HG02884 (cell line): Measurements from ENCODE around the gene C6orf58.

Experiments used
- ATAC-seq: cut with Tn5 transposase; IDR thresholded peaks from one replicate; pipeline ENCODE4 v1.9.1; 2021; ENCODE audit warnings: mild to moderate bottlenecking, moderate library complexity; ENCODE audit not compliant: unreplicated experiment

C6orf58 gene

GRCh38 chr6:127576874-127577273 lies at the start of gene C6orf58:
TSS of gene C6orf58 (plus strand) at chr6:127577174. CDS start at chr6:127577186, 12 bp downstream.
- ATAC-seq: no peak

GRCh38 chr6:127533011-127533410 lies 44.0 kb upstream of the C6orf58 start:
- no peak for ATAC-seq

- no peak for ATAC-seq
These were observed 43.2 kb upstream of the C6orf58 start for GRCh38 chr6:127533736-127534135.

GRCh38 chr6:127538750-127539264 lies 38.2 kb upstream of the C6orf58 start:
- ATAC-seq: no peak

- ATAC-seq: no peak
These were observed 37.7 kb upstream of the C6orf58 start for GRCh38 chr6:127539272-127539671.

GRCh38 chr6:127547215-127547614 lies 29.8 kb upstream of the C6orf58 start:
- ATAC-seq: no peak

GRCh38 chr6:127547904-127548649 lies 28.9 kb upstream of the C6orf58 start:
- ATAC-seq: no peak

GRCh38 chr6:127550403-127550802 lies 26.6 kb upstream of the C6orf58 start:
- no peak for ATAC-seq

- no peak for ATAC-seq
These were observed 22.5 kb upstream of the C6orf58 start for GRCh38 chr6:127554435-127555006.

- no peak for ATAC-seq
These were observed 15.3 kb upstream of the C6orf58 start for GRCh38 chr6:127561660-127562059.

- no peak for ATAC-seq
These were observed 12.2 kb upstream of the C6orf58 start for GRCh38 chr6:127564761-127565160.

- no peak for ATAC-seq
These were observed 10.9 kb upstream of the C6orf58 start for GRCh38 chr6:127566119-127566518.

GRCh38 chr6:127566651-127567050 lies 10.3 kb upstream of the C6orf58 start:
- no peak for ATAC-seq

GRCh38 chr6:127567476-127567875 lies 9.5 kb upstream of the C6orf58 start:
- no peak for ATAC-seq

GRCh38 chr6:127570739-127571389 lies 6.1 kb upstream of the C6orf58 start:
- peak; percentile 83 for ATAC-seq

- no peak for ATAC-seq
These were observed 1.9 kb downstream of the C6orf58 start for GRCh38 chr6:127578900-127579299.

GRCh38 chr6:127581576-127581975 lies 4.6 kb downstream of the C6orf58 start:
- no peak for ATAC-seq

GRCh38 chr6:127582777-127583462 lies 5.9 kb downstream of the C6orf58 start:
- ATAC-seq: peak; percentile 55

GRCh38 chr6:127585123-127585522 lies 8.1 kb downstream of the C6orf58 start:
- ATAC-seq: no peak

- ATAC-seq: no peak
These were observed 9.4 kb downstream of the C6orf58 start for GRCh38 chr6:127586372-127586771.

GRCh38 chr6:127587875-127588274 lies 10.9 kb downstream of the C6orf58 start:
- no peak for ATAC-seq
